GM21825 (cell line): Measurements from ENCODE around the gene SLIT3.

Experiments
- ATAC-seq: cut with Tn5 transposase; IDR thresholded peaks from one replicate; pipeline ENCODE4 v1.9.1; 2021; ENCODE audit warnings: mild to moderate bottlenecking, moderate library complexity; ENCODE audit not compliant: unreplicated experiment

Gene SLIT3

GRCh38 chr5:168669156-168669555 is 631.8 kb downstream of the SLIT3 start:
- ATAC-seq: no peak

- ATAC-seq: no peak
Observed at GRCh38 chr5:168668078-168668477, 632.9 kb downstream of the SLIT3 start.

GRCh38 chr5:168667301-168667840 is 633.6 kb downstream of the SLIT3 start:
- ATAC-seq: no peak

DNA sequence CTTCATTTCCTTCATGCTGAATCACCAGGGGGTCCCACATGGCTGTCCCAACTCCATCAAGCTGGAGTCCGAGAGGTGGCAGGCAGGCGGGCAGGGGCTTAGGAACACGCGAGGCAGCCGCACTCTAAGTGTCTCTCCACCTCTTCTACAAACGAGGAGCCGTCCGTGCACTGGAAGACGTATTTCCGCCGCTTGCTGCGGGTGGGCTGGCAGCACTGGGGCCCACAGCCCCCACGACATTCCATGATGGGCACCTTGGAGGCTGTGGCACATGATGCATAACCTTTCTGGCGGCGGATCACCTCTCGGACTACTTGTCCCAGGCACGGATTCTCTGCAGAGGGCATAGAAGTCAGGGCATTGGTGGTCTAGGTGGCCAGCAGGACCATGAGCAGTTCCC is 634.6 kb downstream of the SLIT3 start:
- ATAC-seq: no peak

- no peak for ATAC-seq
Observed at GRCh38 chr5:168663276-168664004, 637.5 kb downstream of the SLIT3 start.

GRCh38 chr5:168661593-168662485 is 639.1 kb downstream of the SLIT3 start:
- ATAC-seq: no peak

DNA sequence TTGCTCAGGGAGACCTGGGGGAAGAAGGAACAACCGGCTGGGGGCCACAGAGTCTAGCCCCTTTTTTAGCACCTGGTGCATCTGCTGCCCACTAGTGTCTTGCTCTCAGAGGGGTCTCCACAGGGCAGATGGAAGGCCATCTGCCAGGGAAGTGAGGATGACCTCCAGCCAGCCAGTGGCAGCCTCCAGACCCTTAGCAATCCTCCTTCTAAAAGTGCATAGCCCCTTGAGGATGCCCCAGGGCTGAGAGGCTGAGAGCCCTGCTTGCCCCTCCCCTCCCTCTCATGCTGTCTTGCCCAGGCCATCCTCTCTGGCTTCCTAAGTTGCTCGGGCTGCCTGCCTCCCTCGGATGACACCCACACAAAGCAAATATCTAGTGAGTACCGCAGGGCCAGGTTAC is 640.2 kb downstream of the SLIT3 start:
- ATAC-seq: no peak

DNA sequence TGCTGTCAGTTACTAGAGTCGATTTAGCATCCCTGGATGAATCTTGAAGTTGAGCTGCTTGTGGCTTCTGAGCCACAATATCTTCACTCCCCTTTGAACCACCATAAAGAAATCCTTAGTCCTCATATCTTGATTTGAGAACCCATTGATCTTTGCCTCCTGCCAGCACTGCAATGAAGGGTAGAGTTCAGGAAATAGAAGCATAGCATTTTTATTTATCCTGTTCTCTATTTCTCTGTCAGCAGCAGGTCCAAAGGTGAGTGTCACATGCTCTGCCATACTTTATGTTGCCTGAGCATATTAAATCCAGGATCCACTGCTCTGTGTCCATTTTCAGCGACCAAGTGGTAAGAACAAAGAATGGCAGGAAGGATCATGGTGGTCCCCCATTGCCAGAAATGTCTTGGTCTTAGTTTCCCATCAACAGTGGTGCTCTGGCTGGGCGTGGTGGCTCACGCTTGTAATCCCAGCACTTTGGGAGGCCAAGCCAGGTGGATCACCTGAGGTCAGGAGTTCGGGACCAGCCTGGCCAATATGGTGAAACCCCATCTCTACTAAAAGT is 641.6 kb downstream of the SLIT3 start:
- ATAC-seq: no peak

DNA sequence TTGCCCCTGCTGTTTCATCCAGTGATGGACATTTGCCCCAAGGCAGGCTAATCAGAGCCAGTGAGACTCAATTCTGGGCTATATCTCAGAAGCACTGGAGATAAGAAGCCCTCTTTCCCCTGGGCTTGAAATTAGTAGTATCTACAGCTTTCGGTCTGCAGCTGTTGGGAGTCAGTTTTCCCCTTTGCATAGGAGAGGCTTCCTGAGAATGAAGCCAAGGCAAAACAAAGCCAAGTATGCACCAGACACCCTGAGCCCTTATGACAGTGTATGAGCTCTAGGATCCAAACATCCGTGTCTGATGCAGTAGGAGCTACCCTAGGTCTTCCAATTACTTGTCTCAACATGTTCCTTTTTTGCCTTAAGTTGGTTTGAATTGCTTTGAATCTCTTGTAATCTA is 642.5 kb downstream of the SLIT3 start:
- ATAC-seq: no peak

GRCh38 chr5:168656633-168657032 is 644.3 kb downstream of the SLIT3 start:
- no peak for ATAC-seq

- ATAC-seq: no peak
Observed at GRCh38 chr5:168655316-168655715, 645.6 kb downstream of the SLIT3 start.

GRCh38 chr5:168654211-168654721 is 646.7 kb downstream of the SLIT3 start:
- ATAC-seq: no peak

DNA sequence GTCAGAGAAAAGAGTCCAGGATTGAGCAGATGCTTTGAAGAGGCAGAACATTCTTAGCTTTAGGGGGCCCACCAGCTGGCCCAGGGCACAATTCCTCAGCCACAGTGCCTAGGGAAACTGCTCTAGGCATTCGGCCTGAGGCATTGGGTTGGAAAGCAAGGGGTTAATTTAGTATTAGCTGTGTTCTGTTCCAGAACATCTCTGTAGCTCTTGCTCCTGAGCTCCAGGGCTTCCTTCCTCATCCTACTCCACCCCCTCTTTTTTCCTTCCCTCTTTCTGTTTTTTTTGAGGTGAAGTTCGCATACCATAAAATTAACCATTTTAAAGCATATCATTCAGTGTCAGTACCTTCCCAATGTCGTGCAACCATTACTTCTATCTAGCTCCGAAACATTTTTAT is 647.3 kb downstream of the SLIT3 start:
- ATAC-seq: no peak

DNA sequence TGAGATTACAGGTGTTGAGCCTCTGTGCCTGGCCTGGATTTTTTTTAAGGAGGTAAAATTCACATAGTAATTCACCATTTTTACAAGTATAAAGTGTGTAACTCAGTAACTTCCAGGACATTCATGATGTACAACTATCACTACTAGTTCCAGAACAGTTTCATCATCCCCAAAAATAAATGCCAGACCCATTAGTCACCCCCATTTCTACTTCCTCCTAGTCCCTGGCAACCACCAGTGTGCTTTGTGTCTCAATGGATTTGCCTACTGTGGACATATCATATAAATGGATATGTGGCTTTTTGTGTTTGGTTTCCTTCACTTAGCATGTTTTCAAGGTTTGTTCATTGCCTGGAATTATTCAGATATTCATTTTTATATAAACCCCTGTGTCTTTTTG is 649.3 kb downstream of the SLIT3 start:
- no peak for ATAC-seq

- ATAC-seq: no peak
Observed at GRCh38 chr5:168649306-168649705, 651.6 kb downstream of the SLIT3 start.

DNA sequence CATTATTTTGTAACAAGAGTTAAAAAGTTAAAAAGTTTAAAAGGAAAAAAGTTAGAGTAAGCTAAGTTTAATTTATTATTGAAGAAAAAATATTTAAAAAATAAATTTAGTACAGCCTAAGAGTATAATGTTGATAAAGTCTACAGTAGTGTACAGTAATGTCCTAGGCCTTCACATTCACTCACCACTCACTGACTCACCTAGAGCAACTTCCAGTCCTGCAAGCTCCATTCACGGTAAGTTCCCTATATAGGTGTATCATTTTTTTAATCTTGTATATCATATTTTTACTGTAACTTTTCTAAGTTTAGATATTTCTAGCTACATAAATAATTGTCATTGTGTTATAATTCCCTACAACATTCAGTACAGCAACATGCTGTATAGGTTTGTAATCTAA is 652.4 kb downstream of the SLIT3 start:
- ATAC-seq: no peak

- no peak for ATAC-seq
Observed at GRCh38 chr5:168648016-168648415, 652.9 kb downstream of the SLIT3 start.

DNA sequence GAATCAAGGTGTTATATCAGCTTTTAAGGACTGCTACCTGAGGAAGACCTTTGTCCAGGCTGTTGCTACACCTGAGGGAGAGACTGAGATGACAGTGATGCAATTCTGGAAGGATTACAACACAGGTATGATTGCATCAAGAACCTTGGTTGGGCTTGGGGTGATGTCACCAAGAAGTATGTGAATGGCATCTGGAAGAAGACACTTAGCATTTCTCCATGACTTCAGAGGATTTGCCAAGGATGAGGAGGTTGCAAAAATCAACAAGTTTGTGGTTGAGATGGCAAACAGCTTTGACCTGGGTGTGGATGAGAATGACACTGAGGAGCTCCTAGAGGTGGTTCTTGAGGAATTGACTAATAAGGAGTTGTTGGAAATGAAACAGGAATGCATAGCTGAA is 653.9 kb downstream of the SLIT3 start:
- ATAC-seq: no peak

DNA sequence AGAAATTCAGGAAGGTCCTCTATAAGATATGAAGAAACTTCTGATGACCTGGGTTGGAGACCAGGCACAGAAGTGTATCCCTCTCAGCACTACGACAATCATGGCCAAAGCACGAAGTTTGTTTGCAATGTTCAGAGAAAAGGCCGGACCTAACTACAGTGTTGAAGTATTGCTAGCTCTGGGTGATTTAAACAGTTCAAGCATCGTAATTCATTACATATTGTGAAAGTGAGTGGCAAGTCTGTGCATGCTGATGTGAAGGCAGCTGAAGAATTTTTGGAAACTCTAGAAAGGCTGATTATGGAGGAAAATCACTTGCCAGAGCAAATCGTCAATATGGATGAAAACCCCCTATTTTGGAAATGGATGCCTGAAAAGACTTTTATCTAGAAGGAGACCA is 654.6 kb downstream of the SLIT3 start:
- ATAC-seq: no peak

DNA sequence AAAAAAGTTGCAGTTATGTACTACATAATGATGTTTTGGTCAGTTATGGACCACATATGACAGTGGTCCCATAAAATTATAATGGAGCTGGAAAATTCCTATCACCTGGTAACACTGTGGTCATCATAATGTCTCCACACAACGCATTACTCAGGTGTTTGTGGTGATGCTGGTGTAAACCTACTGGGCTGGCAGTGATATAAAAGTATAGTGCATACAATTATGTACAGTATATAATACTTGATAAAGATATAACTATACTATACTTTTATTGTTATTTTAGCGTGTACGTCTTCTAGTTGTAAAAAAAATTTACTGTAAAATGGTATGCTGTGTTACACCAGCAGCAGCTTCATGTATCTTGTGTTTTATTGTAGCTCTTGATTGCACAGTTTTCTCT is 655.7 kb downstream of the SLIT3 start:
- no peak for ATAC-seq

- ATAC-seq: no peak
Observed at GRCh38 chr5:168642019-168642418, 658.9 kb downstream of the SLIT3 start.
